Stimulated activated CD8-positive, alpha-beta memory T cell treated with anti-CD3 and anti-CD28 coated beads, Interleukin-4, amount 100 ng/mL, for 4 hours (primary cell): Measurements from ENCODE around the gene FBXW8.

Experiments used
- DNase-seq, 2 donors: peaks; one replicate each; pipeline ENCODE4 v3.0.0-alpha.2; 2020; ENCODE audit warnings: low read depth in 2 of 2, low spot score in 1 of 2

FBXW8 gene

GRCh38 chr12:117036547-117036946 is 125.8 kb downstream of the FBXW8 start:
- no peak for DNase-seq

DNA sequence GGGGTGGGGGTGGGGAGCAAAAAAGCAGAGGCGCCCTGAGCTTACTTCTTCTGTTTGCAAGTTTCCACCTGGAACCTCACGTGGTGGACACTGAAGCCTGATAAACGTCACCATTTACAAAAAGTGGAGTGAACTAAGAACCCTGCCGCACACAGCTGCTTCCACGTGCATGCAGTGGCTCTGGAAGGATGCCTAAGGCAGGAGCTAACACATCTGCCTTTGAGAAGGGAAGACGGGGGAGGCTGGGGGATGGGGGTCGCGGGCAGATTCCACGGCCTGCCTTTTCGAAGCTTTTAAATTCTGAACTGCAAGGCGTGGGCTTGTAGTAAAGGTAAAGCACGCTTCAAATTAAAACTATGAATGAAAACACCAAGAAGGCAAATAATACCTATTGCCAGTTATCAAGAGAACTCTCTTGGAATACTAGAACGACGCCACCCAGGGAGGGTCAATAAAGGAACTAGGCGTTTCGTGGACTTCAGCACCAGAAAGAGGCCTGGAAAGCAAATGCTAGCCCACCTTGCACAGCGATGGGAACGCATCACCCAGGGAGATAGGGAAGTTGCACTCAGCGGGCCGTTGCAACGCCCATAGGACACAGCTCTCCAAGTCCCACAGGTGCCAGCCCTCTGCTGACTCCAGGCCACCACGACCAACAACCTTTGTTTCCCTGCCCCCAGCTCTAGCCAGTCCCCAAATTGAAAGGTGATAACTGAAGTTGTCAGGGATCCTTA is 126.7 kb downstream of the FBXW8 start:
- DNase-seq = no peak

GRCh38 chr12:117038023-117038680 is 127.4 kb downstream of the FBXW8 start:
- DNase-seq = no peak

DNA sequence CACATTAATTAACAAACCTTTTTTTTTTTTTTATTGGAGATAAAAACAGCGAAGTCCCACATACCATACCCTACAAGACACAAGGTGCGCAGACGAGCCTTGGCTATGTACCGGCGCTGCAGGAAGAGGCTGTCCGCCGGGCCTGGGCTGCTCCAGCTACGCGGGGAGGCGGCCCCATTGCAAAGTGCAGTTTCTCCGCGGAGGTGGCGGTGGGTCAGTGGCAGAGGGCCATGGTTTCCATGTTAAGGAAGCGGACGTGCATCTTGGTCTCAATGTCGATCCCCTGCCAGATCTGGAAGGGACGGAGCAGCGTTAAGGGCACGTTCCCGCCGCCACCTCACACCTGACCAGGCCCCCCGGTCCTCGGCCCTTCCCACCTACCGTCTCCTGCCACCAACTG is 128.2 kb downstream of the FBXW8 start:
- DNase-seq = no peak

DNA sequence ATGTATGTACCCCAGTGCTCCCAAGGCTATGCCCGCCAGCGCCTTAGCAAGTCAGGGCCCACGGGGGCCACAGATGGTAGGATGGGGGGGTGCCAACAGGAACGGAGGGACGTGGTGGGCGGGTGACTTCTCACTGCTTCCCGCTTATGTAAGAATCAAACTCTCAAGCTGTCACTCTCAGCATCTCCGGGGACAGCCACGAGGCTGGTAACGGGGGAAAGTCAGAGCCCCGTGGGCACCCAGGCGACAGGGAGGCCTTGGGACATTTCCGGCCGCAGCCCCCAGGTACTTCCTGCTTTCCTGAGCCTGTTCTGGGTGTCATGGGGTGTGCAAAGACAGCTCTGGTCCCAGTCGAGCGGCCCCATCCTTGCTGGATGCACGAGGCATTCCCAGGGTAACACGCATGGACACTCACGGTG is 129.2 kb downstream of the FBXW8 start:
- no peak for DNase-seq

- no peak for DNase-seq
Observed at GRCh38 chr12:117040496-117040895, 129.7 kb downstream of the FBXW8 start.

- no peak for DNase-seq
Observed at GRCh38 chr12:117041798-117042170, 131.0 kb downstream of the FBXW8 start.

GRCh38 chr12:117042171-117042842 is 131.6 kb downstream of the FBXW8 start:
- no peak for DNase-seq

- DNase-seq = no peak
Observed at GRCh38 chr12:117042862-117043261, 132.1 kb downstream of the FBXW8 start.

DNA sequence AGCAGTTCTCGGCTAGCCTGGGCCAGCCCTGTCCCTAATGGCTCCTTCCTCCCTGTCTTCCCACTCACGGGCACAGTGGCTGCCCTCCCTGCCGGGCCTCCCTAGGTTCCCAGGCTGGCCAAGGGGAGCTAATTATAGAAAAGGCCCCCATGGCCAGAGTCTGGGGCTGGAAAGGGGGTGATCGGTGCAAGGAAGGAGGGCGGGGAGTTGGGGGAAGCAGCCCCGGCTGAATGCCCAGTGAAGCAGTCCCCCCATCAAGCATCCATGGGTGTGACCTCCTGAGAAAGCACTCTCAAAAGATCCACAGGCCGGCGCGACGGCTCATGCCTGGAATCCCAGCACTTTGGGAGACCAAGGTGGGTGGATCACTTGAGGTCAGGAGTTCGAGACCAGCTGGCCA is 133.6 kb downstream of the FBXW8 start:
- DNase-seq = no peak

- no peak for DNase-seq
Observed at GRCh38 chr12:117044790-117045159, 134.0 kb downstream of the FBXW8 start.

- no peak for DNase-seq
Observed at GRCh38 chr12:117045160-117046010, 134.6 kb downstream of the FBXW8 start.

GRCh38 chr12:117046011-117046369 is 135.2 kb downstream of the FBXW8 start:
- no peak for DNase-seq

DNA sequence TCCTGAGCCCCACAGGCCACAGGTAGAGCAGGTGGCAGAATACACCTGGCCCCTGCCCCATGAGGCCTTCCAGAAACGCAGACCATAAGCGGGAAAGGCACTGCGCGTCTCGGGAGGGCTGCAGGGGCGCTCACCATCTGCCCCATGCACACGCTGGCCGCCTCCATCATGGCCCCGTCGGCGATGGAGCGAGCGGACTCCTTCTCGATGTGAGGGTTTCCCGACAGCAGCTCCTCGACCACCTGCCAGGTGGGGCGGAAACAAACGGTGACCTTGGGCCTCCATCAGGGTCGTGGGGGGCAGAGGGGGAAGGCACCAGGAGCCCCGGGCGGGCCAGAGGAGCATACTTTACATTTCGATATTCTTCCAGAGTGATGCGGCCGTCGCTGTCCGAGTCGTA is 135.7 kb downstream of the FBXW8 start:
- no peak for DNase-seq

- DNase-seq = no peak
Observed at GRCh38 chr12:117046861-117047530, 136.2 kb downstream of the FBXW8 start.

GRCh38 chr12:117047810-117048584 is 137.2 kb downstream of the FBXW8 start:
- DNase-seq = no peak

DNA sequence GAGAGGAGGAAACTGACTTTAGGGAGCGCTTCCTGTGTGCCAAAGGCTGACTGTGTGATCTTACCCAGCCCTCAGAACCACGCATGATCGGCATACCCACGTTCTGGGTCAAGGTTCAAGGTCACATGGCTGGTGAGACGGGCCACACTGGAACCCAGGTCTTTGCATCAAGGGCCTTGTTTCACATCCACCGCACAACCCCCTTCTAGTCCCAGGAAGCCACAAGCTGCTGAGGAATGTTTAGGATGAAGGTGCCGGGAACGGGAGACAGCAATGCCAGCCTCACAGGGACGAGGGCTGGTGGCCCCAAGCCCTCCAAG is 137.8 kb downstream of the FBXW8 start:
- DNase-seq = no peak

DNA sequence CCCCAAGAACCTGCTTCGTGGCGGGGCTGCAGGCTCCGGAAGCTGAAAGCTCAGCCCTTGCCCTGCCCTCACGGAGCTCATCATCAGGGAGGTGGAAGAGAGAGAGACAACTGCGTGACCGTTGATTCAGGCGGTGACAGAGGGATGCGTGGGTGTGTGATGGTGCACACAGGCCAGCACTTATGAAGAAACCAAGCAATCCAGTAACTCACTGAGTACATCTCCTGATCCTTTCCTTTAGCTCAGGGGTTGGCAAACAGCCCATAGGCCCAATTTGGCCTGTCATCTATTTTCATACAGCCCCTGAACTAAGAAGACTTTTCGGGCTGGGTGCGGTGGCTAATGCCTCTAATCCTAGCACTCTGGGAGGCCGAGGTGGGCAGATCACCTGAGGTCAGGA is 138.5 kb downstream of the FBXW8 start:
- no peak for DNase-seq

DNA sequence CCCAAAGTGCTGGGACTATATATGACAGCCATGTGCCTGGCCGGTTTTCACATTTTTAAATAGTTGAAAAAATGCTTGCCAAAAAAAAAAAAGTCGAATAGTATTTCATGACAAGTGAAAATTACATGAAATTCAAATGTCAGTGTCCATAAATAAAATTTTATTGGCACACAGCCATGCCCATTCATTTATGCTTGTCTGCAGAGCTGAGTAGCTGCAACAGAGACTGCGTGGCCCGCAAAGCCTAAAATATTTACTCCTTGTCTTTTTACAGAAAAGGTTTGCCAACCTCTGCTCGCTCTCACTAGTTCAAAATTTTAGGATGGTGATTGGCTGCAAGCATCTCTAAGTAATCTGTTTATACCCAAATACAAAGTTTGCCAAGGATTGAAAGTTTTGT is 139.3 kb downstream of the FBXW8 start:
- DNase-seq = no peak

DNA sequence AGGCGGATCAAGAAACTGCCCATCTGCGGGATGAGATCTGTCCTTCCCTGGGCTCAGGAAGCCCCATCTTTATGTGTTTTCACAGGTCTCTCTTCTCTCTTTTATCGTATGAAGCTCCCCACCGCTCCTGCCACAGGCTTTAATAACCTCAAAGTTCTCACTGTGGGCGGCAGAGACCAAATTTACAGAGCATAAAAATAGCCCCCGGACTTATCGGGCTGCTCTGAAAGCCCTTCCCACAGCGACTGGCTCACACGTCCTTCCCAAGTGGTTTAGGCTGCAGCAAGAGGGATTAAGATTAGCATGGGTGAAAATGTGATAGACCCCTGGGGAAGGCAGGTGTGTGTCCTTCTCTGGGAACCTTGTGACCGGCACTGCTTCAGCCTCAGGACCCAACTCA is 140.6 kb downstream of the FBXW8 start:
- no peak for DNase-seq
